Measurements from ENCODE around the gene RCSD1. TPM values are rescaled to one million over a fixed set of nuclear protein-coding genes. Genes with fewer than 3 reads are reported as not detected.

Gene RCSD1
- polyA plus RNA-seq, 3 donors, result 116 to 218 (median 216) TPM

GRCh38 chr1:167707942-167708341 lies 77.9 kb downstream of the RCSD1 start:
- Histone ChIP-seq H3K27ac (ENCODE audit: low read depth in 1 of 2, low read length in 2 of 2) (peak overlapping the region in 1 of 2 donors; percentile 38), H3K79me2 (ENCODE audit: insufficient read depth, low read length) (peaks cover 10% of the 10 kb centered on the region), H4K20me1 (ENCODE audit: insufficient read depth, low read length) (peaks cover 64% of the 10 kb centered on the region), H3K27me3 (ENCODE audit: control insufficient read depth in 2 of 2, insufficient read depth in 2 of 2, low read length in 2 of 2) (no peaks in the 10 kb centered on the region), H3K4me3 (replicated peaks in 1 of 3; ENCODE audit: low read depth in 2 of 3, low read length in 3 of 3) (no peak overlapping the region), H2AFZ (ENCODE audit: insufficient read depth, low read depth, low read length, poor library complexity, severe bottlenecking) (no peak overlapping the region), H3K9ac (ENCODE audit: insufficient read depth, low read length, poor library complexity, severe bottlenecking) (no peak overlapping the region), H3K36me3 (replicated peaks in 1 of 2; ENCODE audit: control insufficient read depth in 1 of 2, insufficient read depth in 2 of 2, low read length in 2 of 2) (peaks cover 41 to 44% of the 10 kb centered on the region in 2 donors), H3K9me3 (replicated peaks in 1 of 2; ENCODE audit: control insufficient read depth in 1 of 2, insufficient read depth in 1 of 2, low read length in 2 of 2) (no peaks in the 10 kb centered on the region), H3K4me2 (replicated peaks; ENCODE audit: extremely low read depth, low read length, poor library complexity, severe bottlenecking) (no peak overlapping the region), H3K4me1 (ENCODE audit: control insufficient read depth in 1 of 2, insufficient read depth in 2 of 2, low read length in 2 of 2) (peaks cover 16% of the 10 kb centered on the region in 2 donors)
- H3K27ac Mint-ChIP-seq, result peak overlapping the region in 2 of 7 donors; percentile 33 to 47
- no peak for DNase-seq
- H3K9me3 Mint-ChIP-seq, result no peaks in the 10 kb centered on the region
- H3K27me3 Mint-ChIP-seq (ENCODE audit: low read depth in 3 of 3), result peaks cover 0 to 5% (median 3%) of the 10 kb centered on the region in 3 donors
- TF ChIP-seq, protein P1, sequence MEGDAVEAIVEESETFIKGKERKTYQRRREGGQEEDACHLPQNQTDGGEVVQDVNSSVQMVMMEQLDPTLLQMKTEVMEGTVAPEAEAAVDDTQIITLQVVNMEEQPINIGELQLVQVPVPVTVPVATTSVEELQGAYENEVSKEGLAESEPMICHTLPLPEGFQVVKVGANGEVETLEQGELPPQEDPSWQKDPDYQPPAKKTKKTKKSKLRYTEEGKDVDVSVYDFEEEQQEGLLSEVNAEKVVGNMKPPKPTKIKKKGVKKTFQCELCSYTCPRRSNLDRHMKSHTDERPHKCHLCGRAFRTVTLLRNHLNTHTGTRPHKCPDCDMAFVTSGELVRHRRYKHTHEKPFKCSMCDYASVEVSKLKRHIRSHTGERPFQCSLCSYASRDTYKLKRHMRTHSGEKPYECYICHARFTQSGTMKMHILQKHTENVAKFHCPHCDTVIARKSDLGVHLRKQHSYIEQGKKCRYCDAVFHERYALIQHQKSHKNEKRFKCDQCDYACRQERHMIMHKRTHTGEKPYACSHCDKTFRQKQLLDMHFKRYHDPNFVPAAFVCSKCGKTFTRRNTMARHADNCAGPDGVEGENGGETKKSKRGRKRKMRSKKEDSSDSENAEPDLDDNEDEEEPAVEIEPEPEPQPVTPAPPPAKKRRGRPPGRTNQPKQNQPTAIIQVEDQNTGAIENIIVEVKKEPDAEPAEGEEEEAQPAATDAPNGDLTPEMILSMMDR (IDR thresholded peaks at IDR 0.05), result no peak
- H3K36me3 Mint-ChIP-seq, result peaks cover 40 to 50% of the 10 kb centered on the region in 2 donors
- peaks cover 23% of the 10 kb centered on the region for H3K4me1 Mint-ChIP-seq
- WGBS (ENCODE audit: insufficient coverage), result 94% methylated on average over 2 of the region's 4 CpGs
- intact Hi-C loops (cut with micrococcal nuclease), result no loop called here
- no peak overlapping the region for H3K4me3 Mint-ChIP-seq

DNA sequence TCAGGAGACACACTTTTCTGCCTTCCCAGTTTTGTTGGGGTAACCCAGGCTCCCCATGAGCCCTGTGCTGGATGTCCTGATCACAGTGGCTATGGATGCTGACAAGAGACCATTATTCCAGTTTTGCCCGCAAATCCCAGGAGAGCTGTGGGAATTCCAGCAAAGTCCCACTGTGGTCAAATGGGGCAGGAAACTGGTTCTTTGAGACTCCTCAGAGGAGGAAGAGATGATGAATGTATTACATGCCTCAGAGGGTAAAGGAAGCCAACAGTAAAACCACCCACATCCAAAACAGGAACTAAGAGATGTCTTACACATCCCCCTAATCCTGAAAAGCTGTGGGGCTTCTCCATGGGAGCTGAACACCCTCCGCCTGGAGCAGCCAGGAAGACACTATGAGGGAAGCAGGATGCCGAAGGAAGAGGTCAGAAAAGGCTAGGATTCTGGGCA lies 78.9 kb downstream of the RCSD1 start:
- H3K4me1 Mint-ChIP-seq, result peaks cover 32% of the 10 kb centered on the region
- intact Hi-C loops (cut with micrococcal nuclease), result no loop called here

More for the DNA sequence above, 78.9 kb downstream of the RCSD1 start:
- H3K9ac ChIP-seq (ENCODE audit: insufficient read depth, low read length, poor library complexity, severe bottlenecking), result no peak overlapping the region
- no peak overlapping the region for H3K4me3 ChIP-seq (replicated peaks in 1 of 3; ENCODE audit: low read depth in 2 of 3, low read length in 3 of 3)
- peaks cover 25 to 26% of the 10 kb centered on the region in 2 donors for H3K4me1 ChIP-seq (ENCODE audit: control insufficient read depth in 1 of 2, insufficient read depth in 2 of 2, low read length in 2 of 2)
- Mint-ChIP-seq H3K4me3 (peak overlapping the region in 1 of 2 donors; percentile 55), H3K9me3 (no peaks in the 10 kb centered on the region), H3K27me3 (ENCODE audit: low read depth in 3 of 3) (peaks cover 7 to 13% (median 11%) of the 10 kb centered on the region in 3 donors), H3K36me3 (peaks cover 30 to 40% of the 10 kb centered on the region in 2 donors), H3K27ac (peak overlapping the region in 6 of 7 donors; percentile 4 to 41 (median 18))
- peak overlapping the region in 1 of 2 donors; percentile 38 for H3K27ac ChIP-seq (ENCODE audit: low read depth in 1 of 2, low read length in 2 of 2)
- TF ChIP-seq, protein P1 (IDR thresholded peaks at IDR 0.05), result no peak
- peak in 2 of 3 donors; percentile 47 to 65 for DNase-seq
- H3K27me3 ChIP-seq (ENCODE audit: control insufficient read depth in 2 of 2, insufficient read depth in 2 of 2, low read length in 2 of 2), result no peaks in the 10 kb centered on the region
- H3K4me2 ChIP-seq (replicated peaks; ENCODE audit: extremely low read depth, low read length, poor library complexity, severe bottlenecking), result no peak overlapping the region
- H2AFZ ChIP-seq (ENCODE audit: insufficient read depth, low read depth, low read length, poor library complexity, severe bottlenecking), result no peak overlapping the region
- H4K20me1 ChIP-seq (ENCODE audit: insufficient read depth, low read length), result peaks cover 54% of the 10 kb centered on the region
- no peaks in the 10 kb centered on the region for H3K79me2 ChIP-seq (ENCODE audit: insufficient read depth, low read length)
- 0% methylated on average over 2 of the region's 3 CpGs for WGBS (ENCODE audit: insufficient coverage)
- no peaks in the 10 kb centered on the region for H3K9me3 ChIP-seq (replicated peaks in 1 of 2; ENCODE audit: control insufficient read depth in 1 of 2, insufficient read depth in 1 of 2, low read length in 2 of 2)
- peaks cover 31 to 34% of the 10 kb centered on the region in 2 donors for H3K36me3 ChIP-seq (replicated peaks in 1 of 2; ENCODE audit: control insufficient read depth in 1 of 2, insufficient read depth in 2 of 2, low read length in 2 of 2)

Measured in CD14-positive monocyte (primary cell).